Epithelial cell of proximal tubule (primary cell): ENCODE results near the gene FGD5. TPM values are rescaled to one million over a fixed set of nuclear protein-coding genes. Genes with fewer than 3 reads are reported as not detected.

Experiments used
- DNase-seq: peaks from one replicate; pipeline ENCODE4 v3.0.0-alpha.2; 2011; ENCODE audit warnings: low read depth
- H3K4me3 ChIP-seq: 2 replicates; pipeline ENCODE4 v1.5.1; 2011; ENCODE audit warnings: low read depth, mild to moderate bottlenecking, low read length
- total RNA-seq: library from RNA; depleted of rRNA; stranded (reverse); fragments of >200 nt; gene quantifications from 2 replicates; pipeline ENCODE4 v1.2.3, GENCODE V29; 2015
- TF ChIP-seq, protein P1 (sequence below): conservative IDR thresholded peaks from 2 replicates; pipeline ENCODE4 v1.5.1; 2012; ENCODE audit warnings: low read depth, mild to moderate bottlenecking, low read length

Gene FGD5
- total RNA-seq, 1 donor from 2014 or later: 0.06 TPM

DNA sequence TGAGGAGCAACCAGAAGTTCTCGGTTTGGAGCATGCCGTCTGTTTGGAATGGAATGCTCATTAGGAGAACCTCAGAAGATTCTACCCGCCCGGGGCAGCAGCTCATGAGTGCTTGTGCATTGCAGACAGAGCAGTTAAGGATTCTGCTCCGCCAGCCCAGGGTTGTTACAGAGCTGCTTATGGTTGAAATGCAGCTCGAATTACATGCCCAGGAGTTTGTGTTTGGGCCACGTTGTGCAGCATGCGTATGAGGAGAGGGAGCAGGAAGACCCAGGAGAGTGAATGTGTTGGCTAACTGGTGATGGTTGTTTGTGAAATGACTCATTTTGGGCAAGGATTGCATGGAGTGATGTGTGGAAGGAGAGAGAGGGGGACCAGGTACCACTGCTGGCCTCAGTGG is 9.0 kb downstream of the FGD5 start:
- TF ChIP-seq, protein P1, sequence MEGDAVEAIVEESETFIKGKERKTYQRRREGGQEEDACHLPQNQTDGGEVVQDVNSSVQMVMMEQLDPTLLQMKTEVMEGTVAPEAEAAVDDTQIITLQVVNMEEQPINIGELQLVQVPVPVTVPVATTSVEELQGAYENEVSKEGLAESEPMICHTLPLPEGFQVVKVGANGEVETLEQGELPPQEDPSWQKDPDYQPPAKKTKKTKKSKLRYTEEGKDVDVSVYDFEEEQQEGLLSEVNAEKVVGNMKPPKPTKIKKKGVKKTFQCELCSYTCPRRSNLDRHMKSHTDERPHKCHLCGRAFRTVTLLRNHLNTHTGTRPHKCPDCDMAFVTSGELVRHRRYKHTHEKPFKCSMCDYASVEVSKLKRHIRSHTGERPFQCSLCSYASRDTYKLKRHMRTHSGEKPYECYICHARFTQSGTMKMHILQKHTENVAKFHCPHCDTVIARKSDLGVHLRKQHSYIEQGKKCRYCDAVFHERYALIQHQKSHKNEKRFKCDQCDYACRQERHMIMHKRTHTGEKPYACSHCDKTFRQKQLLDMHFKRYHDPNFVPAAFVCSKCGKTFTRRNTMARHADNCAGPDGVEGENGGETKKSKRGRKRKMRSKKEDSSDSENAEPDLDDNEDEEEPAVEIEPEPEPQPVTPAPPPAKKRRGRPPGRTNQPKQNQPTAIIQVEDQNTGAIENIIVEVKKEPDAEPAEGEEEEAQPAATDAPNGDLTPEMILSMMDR: no peak
- H3K4me3 ChIP-seq: no peak overlapping the region
- no peak for DNase-seq

DNA sequence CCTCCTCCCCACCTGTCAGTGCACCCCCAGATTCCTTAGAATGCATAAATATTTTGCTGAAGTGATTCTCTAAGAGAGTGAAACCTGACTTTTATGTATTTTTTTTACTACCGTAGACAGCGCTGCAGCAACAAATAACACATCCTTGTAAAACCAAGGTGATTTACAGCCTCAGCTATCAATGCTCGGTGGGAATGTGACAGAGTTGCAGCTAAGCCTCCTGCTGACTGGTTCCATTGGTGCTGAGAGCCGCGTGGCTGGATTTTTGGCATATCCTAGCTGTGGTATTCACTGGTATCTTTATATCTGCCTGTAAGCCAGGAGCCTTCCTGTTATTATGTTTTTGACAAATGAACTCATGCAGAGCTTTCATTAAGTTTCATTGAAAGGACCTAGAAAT is 11.0 kb downstream of the FGD5 start:
- H3K4me3 ChIP-seq: no peak overlapping the region
- no peak for DNase-seq
- TF ChIP-seq, protein P1: no peak

DNA sequence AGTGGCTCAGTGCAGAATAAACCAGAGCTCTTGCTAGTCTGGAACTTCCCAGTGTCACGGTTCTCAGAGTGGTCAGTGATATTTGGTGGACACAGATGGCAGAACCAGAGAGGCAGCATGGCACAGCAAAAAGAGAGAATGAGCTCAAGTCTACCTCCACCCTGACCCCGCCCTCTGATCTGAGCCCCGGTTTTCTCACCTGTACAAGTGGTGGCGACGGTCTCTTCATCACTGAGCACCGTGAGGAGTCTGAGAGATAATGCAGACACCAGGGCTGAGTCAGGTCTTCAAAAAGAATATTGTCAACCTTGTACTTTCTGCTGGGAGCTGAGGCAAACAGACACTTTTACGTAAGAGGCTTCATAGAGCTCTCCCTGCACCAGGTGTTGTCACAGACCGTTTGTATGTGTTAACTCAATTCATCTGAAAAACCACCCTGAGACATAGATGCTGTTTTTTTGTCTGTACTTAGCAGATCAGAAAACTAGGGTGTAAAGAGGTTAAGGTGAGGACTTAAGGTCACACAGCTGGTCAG is 13.2 kb downstream of the FGD5 start:
- TF ChIP-seq, protein P1: no peak
- DNase-seq: no peak
- no peak overlapping the region for H3K4me3 ChIP-seq

DNA sequence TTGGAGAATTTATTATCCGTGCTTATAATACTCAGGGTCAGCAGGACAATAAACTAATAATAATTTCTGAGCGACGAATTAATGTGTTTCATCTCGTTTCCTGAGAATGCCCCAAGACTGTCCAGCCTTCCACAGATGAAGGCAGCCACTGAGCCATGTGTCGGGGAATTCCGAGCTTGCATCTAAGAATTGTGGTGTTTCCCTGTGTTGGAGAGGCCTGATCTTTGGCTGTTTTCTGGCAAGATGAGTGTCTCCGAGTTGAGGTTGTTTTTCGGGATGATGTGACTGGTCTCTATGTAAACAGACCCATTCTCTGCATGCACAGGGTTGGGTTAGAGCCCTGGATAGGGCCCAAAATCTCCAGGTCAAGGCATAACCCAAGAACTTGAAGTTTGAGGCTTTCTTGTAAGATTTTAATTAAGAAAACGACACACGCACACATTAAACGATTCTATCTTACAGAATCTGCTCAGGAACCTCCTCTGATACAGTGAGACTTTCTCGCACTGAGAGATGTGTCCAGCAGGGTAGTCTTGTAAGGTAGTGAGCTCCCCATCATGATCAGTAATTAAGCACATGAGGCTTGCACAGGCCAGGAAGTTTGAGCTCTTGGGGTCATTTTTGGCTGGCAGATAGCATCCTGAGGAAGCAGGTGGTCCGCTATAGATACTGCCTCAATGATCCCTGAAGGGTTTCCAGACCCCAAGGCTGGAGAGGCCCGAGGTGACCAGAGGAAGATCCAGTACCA is 14.4 kb downstream of the FGD5 start:
- TF ChIP-seq, protein P1: no peak
- no peak overlapping the region for H3K4me3 ChIP-seq
- DNase-seq: no peak

DNA sequence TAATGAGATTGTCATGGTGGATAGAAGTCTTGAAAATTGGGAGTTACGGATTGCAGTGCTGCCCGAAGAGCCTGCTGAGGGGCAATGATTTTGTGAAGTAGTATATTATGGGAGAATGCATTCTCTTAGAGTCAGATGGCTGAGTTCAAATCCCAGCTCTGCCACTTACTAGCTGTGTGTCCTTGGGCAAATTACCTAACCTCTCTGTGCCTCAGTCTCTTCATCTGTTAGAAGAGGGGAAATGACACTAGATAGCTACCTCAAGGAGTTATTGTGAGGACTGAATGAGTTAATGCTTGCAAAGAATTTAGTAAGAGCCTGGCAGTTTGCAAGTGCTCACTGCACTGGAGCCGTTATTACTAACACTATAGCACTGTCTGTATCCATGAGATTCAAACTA is 15.4 kb downstream of the FGD5 start:
- TF ChIP-seq, protein P1: no peak
- no peak overlapping the region for H3K4me3 ChIP-seq
- DNase-seq: no peak

DNA sequence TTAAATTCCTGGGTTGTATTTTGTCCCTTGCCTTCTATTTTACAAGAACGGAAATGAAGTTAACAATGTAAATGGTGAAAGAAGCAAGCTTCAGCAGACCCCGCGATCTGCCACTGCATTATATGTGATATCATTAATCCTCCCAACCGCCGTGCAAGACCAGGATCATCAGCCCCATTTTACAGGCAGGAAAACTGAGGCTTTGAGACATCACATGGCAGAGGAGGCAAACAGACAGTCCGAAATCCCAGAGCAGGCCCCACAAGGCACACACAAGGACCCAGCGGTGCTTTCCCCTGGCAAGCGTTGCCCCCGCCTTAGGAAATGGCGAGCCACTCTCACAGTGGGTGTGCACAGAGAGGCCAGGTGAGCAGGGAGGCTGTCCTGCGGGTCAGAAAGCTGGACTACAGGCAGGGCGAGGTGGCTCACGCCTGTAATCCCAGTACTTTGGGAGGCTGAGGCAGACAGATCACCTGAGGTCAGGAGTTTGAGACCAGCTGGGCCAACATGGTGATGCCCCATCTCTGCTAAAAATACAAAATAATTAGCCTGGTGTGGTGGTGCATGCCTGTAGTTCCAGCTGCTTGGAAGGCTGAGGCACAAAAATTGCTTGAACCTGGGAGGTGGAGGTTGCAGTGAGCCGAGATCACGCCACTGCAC is 16.2 kb downstream of the FGD5 start:
- H3K4me3 ChIP-seq: no peak overlapping the region
- no peak for DNase-seq
- TF ChIP-seq, protein P1: no peak

DNA sequence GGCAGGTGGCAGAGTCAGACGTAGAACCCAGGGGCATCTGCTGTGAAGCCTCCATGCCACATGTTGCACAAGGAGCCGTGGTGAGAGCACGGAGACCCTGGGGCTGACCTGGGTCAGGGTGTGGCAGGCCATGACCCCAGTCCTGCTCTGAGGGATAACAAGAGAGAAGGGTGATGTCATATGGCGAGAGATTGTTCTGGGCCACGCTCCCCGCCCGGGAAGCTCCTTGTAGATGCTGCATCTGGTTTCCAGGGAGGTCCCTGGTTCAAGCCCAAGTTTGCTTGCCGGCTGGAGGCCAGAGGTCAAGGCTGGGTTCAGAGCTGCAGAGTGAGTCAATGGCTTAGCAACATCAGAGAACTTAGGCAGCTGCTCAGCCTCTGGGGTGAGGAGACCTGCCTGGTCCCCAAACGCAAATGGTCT is 17.3 kb downstream of the FGD5 start:
- no peak for DNase-seq
- TF ChIP-seq, protein P1: no peak
- no peak overlapping the region for H3K4me3 ChIP-seq
